B cell (primary cell): ENCODE results near the gene GCNT2. TPM values are rescaled to one million over a fixed set of nuclear protein-coding genes. Genes with fewer than 3 reads are reported as not detected.
"Not testable (repeated sequence)": the region's sequence is repeated elsewhere in the genome, so short reads cannot be mapped to it uniquely, and the experiment has no call there.

ENCODE experiments used
- ATAC-seq: fragments of 200-7000 bp; cut with Tn5 transposase; one replicate; pipeline ENCODE4 v1.10.0; 2021; ENCODE audit warnings: low read depth, mild to moderate bottlenecking, moderate number of reproducible peaks, moderate library complexity
- CTCF ChIA-PET: fragments of 350-600 bp; sonication (Branson Sonifier 250); formaldehyde crosslinking; loops from one replicate; lab custom pipeline; 2021; ENCODE audit warnings: antibody characterized with exemption, inconsistent platforms; lab: Charles Lee
- POLR2A ChIA-PET: fragments of 350-600 bp; sonication (Branson Sonifier 250); formaldehyde crosslinking; loops from one replicate; lab custom pipeline; 2021; ENCODE audit warnings: antibody characterized with exemption; lab: Charles Lee
- DNase-seq: peaks from one replicate; pipeline ENCODE4 v3.0.0; 2013
- H2AFZ ChIP-seq: 2 replicates; pipeline ENCODE4 v1.6.1; 2012; ENCODE audit warnings: mild to moderate bottlenecking, low read depth, low read length; ENCODE audit not compliant: insufficient read depth, poor library complexity, severe bottlenecking
- H3K27ac ChIP-seq, 2 donors: 1 replicate in 1 of 2; 2 replicates in 1 of 2; pipeline ENCODE4 v1.5.1; 2012 to 2013; ENCODE audit warnings: low read length in 2 of 2, mild to moderate bottlenecking in 2 of 2, moderate library complexity in 1 of 2
- H3K27me3 ChIP-seq, 4 experiments: fragments of 200-600 bp in 1 of 4; sonication (generic) in 1 of 4; replicated peaks in 1 of 4; 1 replicate in 2 of 4; 2 replicates in 2 of 4; pipeline versions ENCODE4 v1.6.1 to v1.7.0; 2013 to 2016; ENCODE audit warnings: low read length in 3 of 4, mild to moderate bottlenecking in 2 of 4, mixed read lengths in 1 of 4, moderate library complexity in 1 of 4; ENCODE audit not compliant: insufficient read depth in 4 of 4, control insufficient read depth in 3 of 4; ENCODE audit errors: control extremely low read depth in 1 of 4
- H3K36me3 ChIP-seq, 2 experiments: replicated peaks in 1 of 2; 1 replicate in 1 of 2; 2 replicates in 1 of 2; pipeline versions ENCODE4 v1.6.1 to v1.7.1; 2013; ENCODE audit warnings: low read length in 1 of 2; ENCODE audit not compliant: insufficient read depth in 2 of 2, control insufficient read depth in 1 of 2; ENCODE audit errors: control extremely low read depth in 1 of 2, extremely low read depth in 1 of 2
- H3K4me1 ChIP-seq, 2 donors: fragments of 200-600 bp in 1 of 2; sonication (generic) in 1 of 2; 1 replicate in 1 of 2; 2 replicates in 1 of 2; pipeline versions ENCODE4 v1.5.1 to v1.6.1; 2013 to 2017; ENCODE audit warnings: low read length in 2 of 2; ENCODE audit not compliant: control insufficient read depth in 2 of 2, insufficient read depth in 2 of 2
- H3K4me2 ChIP-seq: replicated peaks from 2 replicates; pipeline ENCODE3; 2012; ENCODE audit warnings: mild to moderate bottlenecking, low read depth, low read length; ENCODE audit not compliant: poor library complexity, severe bottlenecking
- H3K4me3 ChIP-seq, 5 experiments: fragments of 200-600 bp in 1 of 5; sonication (generic) in 1 of 5; 1 replicate in 3 of 5; 2 replicates in 2 of 5; pipeline versions ENCODE4 v1.5.1 to v1.7.0; 2011 to 2016; ENCODE audit warnings: low read length in 4 of 5, mild to moderate bottlenecking in 4 of 5, low read depth in 2 of 5, control low read depth in 1 of 5, moderate library complexity in 1 of 5; ENCODE audit not compliant: insufficient read depth in 1 of 5; ENCODE audit errors: control extremely low read depth in 1 of 5, extremely low read depth in 1 of 5
- H3K79me2 ChIP-seq: fragments of 200-600 bp; sonication (generic); one replicate; pipeline ENCODE4 v1.6.0; 2016; ENCODE audit warnings: low read length; ENCODE audit not compliant: control insufficient read depth, insufficient read depth
- H3K9ac ChIP-seq: fragments of 200-600 bp; sonication (generic); 2 replicates; pipeline ENCODE4 v1.6.1; 2017; ENCODE audit warnings: mild to moderate bottlenecking, low read length, moderate library complexity
- H3K9me3 ChIP-seq, 3 donors: one replicate each; pipeline versions ENCODE4 v1.6.1 to v1.7.1; 2013; ENCODE audit warnings: low read length in 2 of 3; ENCODE audit not compliant: control insufficient read depth in 2 of 3, insufficient read depth in 1 of 3; ENCODE audit errors: control extremely low read depth in 1 of 3
- H4K20me1 ChIP-seq: 2 replicates; pipeline ENCODE4 v1.6.0; 2012; ENCODE audit warnings: mild to moderate bottlenecking, low read length; ENCODE audit not compliant: insufficient read depth, control insufficient read depth, poor library complexity, severe bottlenecking
- H3K27ac Mint-ChIP-seq: one replicate; pipeline ENCODE4 v1.8.0; 2021; ENCODE audit warnings: mixed read lengths
- H3K27me3 Mint-ChIP-seq: one replicate; pipeline ENCODE4 v1.8.0; 2021; ENCODE audit warnings: mixed read lengths
- H3K4me1 Mint-ChIP-seq: one replicate; pipeline ENCODE4 v1.8.0; 2021; ENCODE audit warnings: mixed read lengths
- H3K4me3 Mint-ChIP-seq: one replicate; pipeline ENCODE4 v1.8.0; 2021; ENCODE audit warnings: mixed read lengths
- H3K9me3 Mint-ChIP-seq: one replicate; pipeline ENCODE4 v1.8.0; 2022; ENCODE audit warnings: mixed read lengths; ENCODE audit not compliant: insufficient read depth
- CTCF ChIP-seq: fragments of 200-600 bp; IDR thresholded peaks from one replicate; pipeline ENCODE4 v1.8.0; 2022; ENCODE audit warnings: antibody characterized with exemption, mild to moderate bottlenecking
- EZH2 ChIP-seq: IDR thresholded peaks from 2 replicates; pipeline ENCODE4 v1.6.1; 2012; ENCODE audit warnings: borderline replicate concordance, low read depth, mild to moderate bottlenecking, moderate library complexity, low read length; ENCODE audit not compliant: insufficient read depth, poor library complexity, severe bottlenecking
- WGBS: methylation state at CpG from one replicate; pipeline ENCODE4 v1.1.5; 2013; ENCODE audit warnings: missing lambda C conversion rate; ENCODE audit not compliant: insufficient coverage; 5-methylcytosine and 5-hydroxymethylcytosine counted together
- intact Hi-C: fragments of 100-400 bp; cut with micrococcal nuclease; formaldehyde crosslinking; loops from one replicate; pipeline ENCODE4 v1.10.0; 2022
- polyA plus RNA-seq: library from polyadenylated mRNA; depleted of rRNA; stranded (reverse); fragments of >200 nt; gene quantifications from 2 replicates; pipeline ENCODE4 v1.2.3, GENCODE V29; 2012
- total RNA-seq, 2 donors: library from RNA; stranded (reverse); fragments of 120-200 nt in 1 of 2; gene quantifications; 1 replicate in 1 of 2; 2 replicates in 1 of 2; pipeline versions ENCODE4 v1.2.3 to v1.2.4, GENCODE V29; 2013 to 2022

GCNT2 gene
- total and polyA plus RNA-seq, 2 donors (not counting 1 experiment from before 2014, with no cell fraction given), result 6.8 to 32.1 TPM

GRCh38 chr6:10516953-10517352 is 4.2 kb upstream of the GCNT2 start:
- Histone ChIP-seq H3K9me3 (no peaks in the 10 kb centered on the region), H3K4me2 (no peak overlapping the region), H3K79me2 (no peaks in the 10 kb centered on the region), H3K9ac (no peak overlapping the region), H3K27ac (no peak overlapping the region), H3K4me1 (peaks cover 12 to 14% of the 10 kb centered on the region in 2 donors), H4K20me1 (no peaks in the 10 kb centered on the region), H3K4me3 (no peak overlapping the region), H3K36me3 (no peaks in the 10 kb centered on the region), H2AFZ (no peak overlapping the region), H3K27me3 (no peaks in the 10 kb centered on the region)
- no peak for DNase-seq
- Mint-ChIP-seq H3K4me1 (peaks cover 16% of the 10 kb centered on the region), H3K4me3 (no peak overlapping the region), H3K9me3 (no peaks in the 10 kb centered on the region), H3K27me3 (no peaks in the 10 kb centered on the region), H3K27ac (no peak overlapping the region)
- intact Hi-C loops, result no loop called here
- ChIA-PET POLR2A (no interaction called here), CTCF (interaction anchor here (0.7 kb wide), 1 partner anchor 22 kb away, joined by 3 read pairs; no protein-coding TSS in a partner anchor)
- ATAC-seq, result no peak
- TF ChIP-seq EZH2 (no peak), CTCF (no peak)
- WGBS, result no CpG with 5 or more reads among the region's 4 CpGs

- TF ChIP-seq EZH2 (no peak), CTCF (no peak)
- Mint-ChIP-seq H3K9me3 (no peaks in the 10 kb centered on the region), H3K4me3 (no peak overlapping the region), H3K4me1 (peaks cover 16% of the 10 kb centered on the region), H3K27ac (no peak overlapping the region), H3K27me3 (no peaks in the 10 kb centered on the region)
- no peaks in the 10 kb centered on the region for H4K20me1 ChIP-seq
- H3K4me3 ChIP-seq, result no peak overlapping the region
- DNase-seq, result no peak
- H2AFZ ChIP-seq, result no peak overlapping the region
- H3K27me3 ChIP-seq, result no peaks in the 10 kb centered on the region
- intact Hi-C loops, result no loop called here
- ATAC-seq, result no peak
- POLR2A ChIA-PET, result no interaction called here
- no peaks in the 10 kb centered on the region for H3K9me3 ChIP-seq
- WGBS, result 80% methylated on average over 1 of the region's 7 CpGs
- no peaks in the 10 kb centered on the region for H3K79me2 ChIP-seq
- H3K9ac ChIP-seq, result no peak overlapping the region
- H3K4me2 ChIP-seq, result no peak overlapping the region
- peaks cover 12 to 14% of the 10 kb centered on the region in 2 donors for H3K4me1 ChIP-seq
- no peaks in the 10 kb centered on the region for H3K36me3 ChIP-seq
- no peak overlapping the region for H3K27ac ChIP-seq
- CTCF ChIA-PET, result interaction anchor here (0.7 kb wide), 1 partner anchor 8 kb away, joined by 6 read pairs; no protein-coding TSS in a partner anchor
Measured at GRCh38 chr6:10518557-10519407, 2.4 kb upstream of the GCNT2 start.

GRCh38 chr6:10519408-10519697 is 1.8 kb upstream of the GCNT2 start:
- peaks cover 20% of the 10 kb centered on the region for H3K4me1 Mint-ChIP-seq
- DNase-seq, H4K20me1 ChIP-seq, H3K4me3 Mint-ChIP-seq, H3K9me3 ChIP-seq, H3K9ac ChIP-seq, H3K36me3 ChIP-seq, H3K4me2 ChIP-seq, ATAC-seq, H3K27me3 ChIP-seq, H3K27ac ChIP-seq, H3K27me3 Mint-ChIP-seq, H3K79me2 ChIP-seq, H3K9me3 Mint-ChIP-seq, H2AFZ ChIP-seq, H3K27ac Mint-ChIP-seq, intact Hi-C loops, H3K4me3 ChIP-seq: not testable (repeated sequence)
- CTCF ChIA-PET, result interaction anchor here (0.7 kb wide), 1 partner anchor 9 kb away, joined by 6 read pairs; no protein-coding TSS in a partner anchor
- POLR2A ChIA-PET, result interaction anchor here (0.6 kb wide), 1 partner anchor 838 kb away, joined by 9 read pairs; no protein-coding TSS in a partner anchor
- peaks cover 14 to 18% of the 10 kb centered on the region in 2 donors for H3K4me1 ChIP-seq
- 78% methylated on average over 6 of the region's 8 CpGs for WGBS
